Coronary artery (tissue), 2 donors: ENCODE measurements around the gene DRG1.

Experiments used
- DNase-seq: peaks from one replicate; pipeline ENCODE4 v3.0.0-alpha.2; 2017; ENCODE audit warnings: low spot score
- H3K27ac ChIP-seq, 2 donors: fragments of 200-600 bp; sonication (generic); one replicate each; pipeline ENCODE4 v1.5.1; 2016 to 2019
- H3K4me3 ChIP-seq: fragments of 200-600 bp; sonication (generic); 2 replicates; pipeline ENCODE4 v1.5.1; 2016; ENCODE audit warnings: mild to moderate bottlenecking, moderate library complexity
- TF ChIP-seq, protein P1 (sequence below): fragments of 200-600 bp; sonication (generic); IDR thresholded peaks from one replicate; pipeline ENCODE4 v1.5.1; 2019; ENCODE audit warnings: antibody characterized with exemption

The DRG1 gene

GRCh38 chr22:31443516-31443915 lies 44.1 kb downstream of the DRG1 start:
- no peak for DNase-seq
- no peak overlapping the region for H3K4me3 ChIP-seq
- TF ChIP-seq, protein P1, sequence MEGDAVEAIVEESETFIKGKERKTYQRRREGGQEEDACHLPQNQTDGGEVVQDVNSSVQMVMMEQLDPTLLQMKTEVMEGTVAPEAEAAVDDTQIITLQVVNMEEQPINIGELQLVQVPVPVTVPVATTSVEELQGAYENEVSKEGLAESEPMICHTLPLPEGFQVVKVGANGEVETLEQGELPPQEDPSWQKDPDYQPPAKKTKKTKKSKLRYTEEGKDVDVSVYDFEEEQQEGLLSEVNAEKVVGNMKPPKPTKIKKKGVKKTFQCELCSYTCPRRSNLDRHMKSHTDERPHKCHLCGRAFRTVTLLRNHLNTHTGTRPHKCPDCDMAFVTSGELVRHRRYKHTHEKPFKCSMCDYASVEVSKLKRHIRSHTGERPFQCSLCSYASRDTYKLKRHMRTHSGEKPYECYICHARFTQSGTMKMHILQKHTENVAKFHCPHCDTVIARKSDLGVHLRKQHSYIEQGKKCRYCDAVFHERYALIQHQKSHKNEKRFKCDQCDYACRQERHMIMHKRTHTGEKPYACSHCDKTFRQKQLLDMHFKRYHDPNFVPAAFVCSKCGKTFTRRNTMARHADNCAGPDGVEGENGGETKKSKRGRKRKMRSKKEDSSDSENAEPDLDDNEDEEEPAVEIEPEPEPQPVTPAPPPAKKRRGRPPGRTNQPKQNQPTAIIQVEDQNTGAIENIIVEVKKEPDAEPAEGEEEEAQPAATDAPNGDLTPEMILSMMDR: no peak
- peak overlapping the region in 1 of 2 donors; percentile 24 for H3K27ac ChIP-seq

- no peak overlapping the region for H3K4me3 ChIP-seq
- no peak overlapping the region for H3K27ac ChIP-seq
- DNase-seq: no peak
- TF ChIP-seq, protein P1: no peak
These were observed 46.2 kb downstream of the DRG1 start for GRCh38 chr22:31445642-31446041.

GRCh38 chr22:31446208-31446607 lies 46.8 kb downstream of the DRG1 start:
- TF ChIP-seq, protein P1: no peak
- H3K27ac ChIP-seq: no peak overlapping the region
- H3K4me3 ChIP-seq: no peak overlapping the region
- DNase-seq: no peak

DNA sequence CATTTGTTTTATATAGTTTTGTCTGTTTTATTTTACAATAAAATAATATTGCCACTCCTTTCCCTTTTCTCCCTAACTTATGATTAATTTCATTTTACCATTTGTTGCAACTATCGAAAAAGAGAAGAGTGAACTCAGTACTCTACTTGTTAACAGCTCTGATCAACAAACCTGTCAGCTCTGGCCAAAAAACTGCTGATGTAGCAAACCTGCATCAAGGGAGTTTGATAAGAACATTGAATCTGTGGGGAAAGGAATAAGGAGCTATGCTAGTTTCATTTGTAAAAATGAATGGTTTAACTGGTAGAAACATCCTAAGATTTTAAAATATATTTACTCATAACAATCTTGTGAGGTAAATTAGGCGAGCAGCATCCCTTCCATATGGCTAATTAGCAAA lies 47.4 kb downstream of the DRG1 start:
- no peak for DNase-seq
- TF ChIP-seq, protein P1: no peak
- Histone ChIP-seq H3K27ac (no peak overlapping the region), H3K4me3 (no peak overlapping the region)

- DNase-seq: no peak
- no peak overlapping the region for H3K27ac ChIP-seq
- TF ChIP-seq, protein P1: no peak
- no peak overlapping the region for H3K4me3 ChIP-seq
These were observed 47.9 kb downstream of the DRG1 start for GRCh38 chr22:31447337-31447736.

GRCh38 chr22:31448382-31448781 lies 49.0 kb downstream of the DRG1 start:
- DNase-seq: no peak
- Histone ChIP-seq H3K27ac (no peak overlapping the region), H3K4me3 (no peak overlapping the region)
- TF ChIP-seq, protein P1: no peak

DNA sequence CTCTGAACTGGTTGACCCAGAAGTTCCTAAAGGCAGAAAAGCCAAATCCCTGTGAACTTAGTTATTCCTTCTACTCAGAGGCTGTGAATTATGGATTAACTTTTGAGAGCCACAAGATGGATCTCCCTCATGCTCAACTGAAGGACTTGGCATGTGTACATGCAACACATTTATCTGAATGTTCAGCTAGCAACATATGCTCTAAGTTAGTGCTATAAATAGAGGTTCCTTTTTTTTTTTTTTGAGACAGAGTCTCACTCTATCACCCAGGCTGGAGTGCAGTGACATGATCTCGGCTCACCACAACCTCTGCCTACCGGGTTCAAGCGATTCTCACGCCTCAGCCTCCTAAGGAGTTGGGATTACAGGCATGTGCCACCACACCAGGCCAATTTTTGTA lies 50.1 kb downstream of the DRG1 start:
- no peak for DNase-seq
- H3K4me3 ChIP-seq: no peak overlapping the region
- TF ChIP-seq, protein P1: no peak
- H3K27ac ChIP-seq: no peak overlapping the region
